ENCODE measurements around the gene NSUN4.

Gene NSUN4

DNA sequence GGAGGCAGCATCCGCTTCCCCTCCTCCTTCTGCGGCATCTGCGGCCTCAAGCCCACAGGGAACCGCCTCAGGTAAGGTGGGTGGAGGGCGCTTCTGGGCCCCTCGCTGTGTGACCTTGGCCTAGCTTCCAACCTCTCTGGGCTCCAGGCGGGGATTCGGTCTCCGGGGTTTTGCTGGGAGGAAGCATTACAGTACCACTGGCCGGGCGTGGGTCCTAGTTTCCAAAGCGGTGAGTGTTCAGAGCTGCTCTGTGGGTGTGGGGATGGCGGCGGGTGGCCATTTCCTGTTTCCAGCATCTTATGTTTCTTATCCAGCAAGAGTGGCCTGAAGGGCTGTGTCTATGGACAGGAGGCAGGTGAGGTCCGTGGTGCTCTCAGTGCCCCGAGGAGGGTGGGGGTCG lies 65.1 kb downstream of the NSUN4 start:
- DNase-seq (ENCODE audit: low read depth in 2 of 2): no peak

DNA sequence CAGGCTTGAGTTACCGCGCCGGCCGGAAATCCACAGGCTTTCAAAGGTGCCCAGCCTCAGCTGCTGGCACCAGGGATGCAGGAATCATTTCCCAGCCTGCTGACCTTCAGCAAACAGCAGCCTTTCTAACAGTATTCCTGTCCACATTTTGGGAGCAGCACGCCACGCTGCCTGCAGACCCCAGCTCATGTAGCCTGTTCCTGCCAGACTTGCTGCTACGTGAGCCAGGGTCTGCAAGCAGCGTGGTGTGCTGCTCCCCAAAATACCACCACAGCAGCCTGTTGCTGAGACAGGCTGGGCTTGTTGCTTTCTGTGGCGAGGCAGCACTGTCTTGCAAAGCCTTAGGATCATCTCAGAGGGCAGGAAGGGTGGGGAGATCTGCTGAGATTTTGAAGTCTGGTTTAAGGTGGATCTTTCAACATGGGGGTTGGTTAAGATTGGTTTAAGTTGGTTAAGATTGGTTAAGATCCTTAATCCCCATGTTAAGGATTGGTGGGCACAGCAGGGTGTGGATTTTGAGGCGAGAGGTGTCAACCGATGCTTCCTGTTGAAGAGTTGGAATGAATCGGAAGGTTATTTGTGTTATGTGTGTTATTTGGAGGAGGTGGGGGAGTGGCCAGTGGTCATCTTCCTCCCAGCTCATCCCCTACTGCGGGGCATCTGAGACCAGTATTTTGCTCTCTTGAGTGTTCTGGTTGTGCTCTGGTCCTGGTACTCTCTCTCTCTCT lies 66.4 kb downstream of the NSUN4 start:
- no peak for DNase-seq (ENCODE audit: low read depth in 2 of 2)

DNA sequence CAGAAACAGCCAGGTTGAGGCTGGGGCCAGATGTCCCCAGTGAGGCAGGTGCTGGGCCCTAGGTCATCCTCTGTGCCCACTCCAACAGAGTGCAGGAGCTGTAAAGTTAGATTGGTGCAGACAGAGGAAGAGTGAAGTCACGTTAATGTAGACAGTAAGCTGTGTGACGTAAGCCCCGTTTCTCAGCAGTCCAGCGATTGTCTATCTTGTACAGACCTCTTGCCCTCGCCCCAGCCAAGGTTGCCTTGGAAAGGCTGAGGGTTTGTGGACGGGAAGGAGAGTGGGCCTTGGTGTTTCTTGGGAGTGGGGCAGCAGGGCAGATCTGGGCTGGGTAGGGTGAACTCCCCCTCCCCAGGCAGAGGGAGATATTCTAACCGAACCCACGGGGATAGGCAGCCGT lies 67.0 kb downstream of the NSUN4 start:
- DNase-seq (ENCODE audit: low read depth in 2 of 2): no peak

DNA sequence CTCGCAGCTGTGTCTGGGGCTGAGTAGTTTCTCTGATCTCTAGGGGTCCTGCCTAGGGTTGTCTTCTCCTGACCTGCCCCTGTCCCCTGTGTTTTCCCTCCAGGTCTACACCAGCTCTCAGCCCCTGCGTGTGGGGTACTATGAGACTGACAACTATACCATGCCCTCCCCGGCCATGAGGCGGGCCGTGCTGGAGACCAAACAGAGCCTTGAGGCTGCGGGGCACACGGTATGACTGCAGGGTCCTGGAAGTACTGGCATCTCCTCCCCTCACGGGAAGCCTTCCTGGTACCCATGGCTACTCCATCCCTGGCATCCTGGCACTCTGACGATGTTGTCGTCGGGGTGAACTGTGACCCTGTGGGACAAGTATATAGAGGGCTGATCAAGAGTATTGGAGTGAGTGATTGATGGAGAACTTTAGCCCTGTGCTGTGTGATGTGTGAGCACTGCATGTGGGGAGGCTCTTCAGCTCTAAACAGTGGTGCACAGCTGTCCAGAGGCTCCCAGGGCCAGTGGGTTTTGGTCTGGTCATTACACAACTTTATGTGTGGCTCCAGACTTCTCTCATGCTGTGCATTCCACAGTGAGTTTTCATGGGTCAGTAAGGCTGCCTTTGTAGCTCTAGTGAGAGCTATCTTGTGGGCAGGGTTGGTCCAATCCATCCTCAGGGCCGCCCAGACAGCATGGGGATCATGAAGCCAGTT lies 67.9 kb downstream of the NSUN4 start:
- DNase-seq (ENCODE audit: low read depth in 2 of 2): no peak

DNA sequence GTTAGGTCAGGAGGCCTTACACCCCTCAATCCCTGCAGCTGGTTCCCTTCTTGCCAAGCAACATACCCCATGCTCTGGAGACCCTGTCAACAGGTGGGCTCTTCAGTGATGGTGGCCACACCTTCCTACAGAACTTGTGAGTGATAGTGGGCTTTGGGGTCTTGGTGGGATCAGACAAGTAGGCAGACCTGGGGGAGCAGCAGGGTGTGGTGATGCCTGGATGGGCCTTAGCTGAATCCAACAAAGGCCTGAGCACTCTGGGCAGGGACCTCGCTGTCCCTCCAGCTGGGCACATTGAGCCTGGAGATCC lies 68.4 kb downstream of the NSUN4 start:
- DNase-seq (ENCODE audit: low read depth in 2 of 2): no peak

DNA sequence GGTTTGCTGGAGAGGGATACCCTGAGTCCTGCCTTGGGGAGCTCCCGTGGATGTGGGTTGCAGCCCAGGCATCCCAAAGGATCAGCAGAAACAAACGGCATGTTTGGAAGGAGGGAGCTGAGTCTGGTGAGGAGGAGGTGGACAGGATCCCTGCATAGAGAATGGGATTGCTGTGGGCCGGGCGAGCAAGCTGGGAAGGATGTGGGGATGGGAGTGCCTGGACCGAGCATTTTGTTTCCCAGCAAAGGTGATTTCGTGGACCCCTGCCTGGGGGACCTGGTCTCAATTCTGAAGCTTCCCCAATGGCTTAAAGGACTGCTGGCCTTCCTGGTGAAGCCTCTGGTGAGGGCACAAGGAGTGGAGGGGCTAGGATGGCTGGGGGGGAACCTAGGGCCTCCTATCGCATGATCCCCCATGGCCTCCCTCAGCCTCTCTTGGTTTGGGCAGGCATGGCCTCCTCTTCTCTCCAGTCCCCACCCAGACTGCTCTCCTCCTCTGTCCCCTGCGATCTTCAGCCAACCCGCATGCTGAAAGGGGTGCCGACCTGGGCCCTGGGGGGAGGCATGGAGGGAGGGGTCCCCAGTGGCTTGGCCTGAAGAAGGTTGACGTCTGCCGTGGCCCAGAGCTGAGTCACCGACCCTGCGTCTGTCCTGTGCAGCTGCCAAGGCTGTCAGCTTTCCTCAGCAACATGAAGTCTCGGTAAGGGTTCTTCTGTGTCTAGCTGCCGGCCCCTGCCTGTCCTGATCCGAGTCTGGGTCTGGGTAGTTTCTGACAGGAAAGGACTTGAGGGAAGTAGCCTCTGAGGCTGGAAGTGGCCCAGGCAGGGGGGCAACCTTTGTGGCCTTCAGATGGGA lies 69.8 kb downstream of the NSUN4 start:
- DNase-seq (ENCODE audit: low read depth in 2 of 2): no peak

DNA sequence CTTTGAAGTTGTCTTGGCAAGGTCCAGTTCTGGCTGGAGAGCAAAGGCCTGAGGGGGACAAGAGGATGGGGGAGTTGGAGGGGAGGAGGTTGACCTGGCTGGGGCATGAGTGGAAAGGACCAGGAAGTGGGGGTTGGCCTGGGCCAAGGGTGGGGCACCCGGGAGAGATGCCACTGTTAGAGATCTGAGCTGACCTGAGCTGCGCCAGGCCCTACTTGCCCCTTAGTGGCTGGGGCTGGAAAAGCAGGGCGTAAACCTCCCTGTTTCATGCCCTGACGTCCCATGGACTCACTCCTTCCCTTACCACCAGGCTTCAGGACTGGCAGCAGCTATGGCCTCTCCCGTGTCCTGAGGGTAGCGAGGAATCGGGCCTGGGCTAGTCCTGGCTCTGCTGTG lies 70.4 kb downstream of the NSUN4 start:
- no peak for DNase-seq (ENCODE audit: low read depth in 2 of 2)

Measured in activated CD4-positive, alpha-beta T cell treated with anti-CD3 and anti-CD28 coated beads for 24 hours (primary cell).